HG02938 (cell line): Measurements from ENCODE around the gene ZBTB49.

Experiments used
- ATAC-seq: cut with Tn5 transposase; IDR thresholded peaks from one replicate; pipeline ENCODE4 v1.9.1; 2021; ENCODE audit warnings: mild to moderate bottlenecking, moderate library complexity; ENCODE audit not compliant: unreplicated experiment

Gene ZBTB49

GRCh38 chr4:4281787-4282186 is 8.3 kb upstream of the ZBTB49 start:
- ATAC-seq: no peak

GRCh38 chr4:4284827-4285618 is 5.0 kb upstream of the ZBTB49 start:
- no peak for ATAC-seq

GRCh38 chr4:4288098-4288497 is 2.0 kb upstream of the ZBTB49 start:
- no peak for ATAC-seq

GRCh38 chr4:4289055-4289454 is 996 bp upstream of the ZBTB49 start:
- ATAC-seq: no peak

GRCh38 chr4:4289597-4289940 is 482 bp upstream of the ZBTB49 start:
- peak; percentile 12 for ATAC-seq

GRCh38 chr4:4293279-4293678 is 3.2 kb downstream of the ZBTB49 start:
- ATAC-seq: no peak

GRCh38 chr4:4296283-4296846 is 6.3 kb downstream of the ZBTB49 start:
- ATAC-seq: no peak

GRCh38 chr4:4299006-4299405 is 9.0 kb downstream of the ZBTB49 start:
- no peak for ATAC-seq

- ATAC-seq: no peak
Measured at GRCh38 chr4:4302001-4302400, 11.9 kb downstream of the ZBTB49 start.

- ATAC-seq: no peak
Measured at GRCh38 chr4:4302416-4302815, 12.4 kb downstream of the ZBTB49 start.

- no peak for ATAC-seq
Measured at GRCh38 chr4:4306920-4307319, 16.9 kb downstream of the ZBTB49 start.

GRCh38 chr4:4308800-4309441 is 18.9 kb downstream of the ZBTB49 start:
- ATAC-seq: no peak

GRCh38 chr4:4311193-4311592 is 21.1 kb downstream of the ZBTB49 start:
- no peak for ATAC-seq

GRCh38 chr4:4315461-4316149 is 25.6 kb downstream of the ZBTB49 start:
- no peak for ATAC-seq

- no peak for ATAC-seq
Measured at GRCh38 chr4:4316150-4316495, 26.1 kb downstream of the ZBTB49 start.

GRCh38 chr4:4317496-4318232 is 27.6 kb downstream of the ZBTB49 start:
- no peak for ATAC-seq

GRCh38 chr4:4320528-4320927 is 30.5 kb downstream of the ZBTB49 start:
- ATAC-seq: no peak

GRCh38 chr4:4320951-4321714 is 31.1 kb downstream of the ZBTB49 start:
- no peak for ATAC-seq

GRCh38 chr4:4321951-4322688 is 32.1 kb downstream of the ZBTB49 start:
- ATAC-seq: no peak
